Memory B cell (primary cell): Measurements from ENCODE around the gene TXK.
A peak's percentile ranks its signal among the peaks of the same experiment; 100 is the strongest.

Experiments used
- ATAC-seq: fragments of 150-1000 bp; cut with Tn5 transposase; 2 replicates; pipeline ENCODE4 v1.10.0; 2021; ENCODE audit warnings: low read depth, mild to moderate bottlenecking, moderate library complexity
- DNase-seq, 2 donors: peaks; one replicate each; pipeline ENCODE4 v3.0.0; 2022; ENCODE audit warnings: low spot score in 2 of 2
- H3K27ac Mint-ChIP-seq: one replicate; pipeline ENCODE4 v1.8.0; 2022; ENCODE audit warnings: mild to moderate bottlenecking, moderate library complexity, mixed read lengths
- H3K27me3 Mint-ChIP-seq: one replicate; pipeline ENCODE4 v1.8.0; 2022; ENCODE audit warnings: mixed read lengths
- H3K36me3 Mint-ChIP-seq: one replicate; pipeline ENCODE4 v1.8.0; 2022; ENCODE audit warnings: mild to moderate bottlenecking, mixed read lengths
- H3K4me1 Mint-ChIP-seq: one replicate; pipeline ENCODE4 v1.8.0; 2022; ENCODE audit warnings: mixed read lengths
- H3K4me3 Mint-ChIP-seq: one replicate; pipeline ENCODE4 v1.8.0; 2022; ENCODE audit warnings: mild to moderate bottlenecking, moderate library complexity, mixed read lengths
- H3K9me3 Mint-ChIP-seq: one replicate; pipeline ENCODE4 v1.8.0; 2022; ENCODE audit warnings: mixed read lengths

Gene TXK

DNA sequence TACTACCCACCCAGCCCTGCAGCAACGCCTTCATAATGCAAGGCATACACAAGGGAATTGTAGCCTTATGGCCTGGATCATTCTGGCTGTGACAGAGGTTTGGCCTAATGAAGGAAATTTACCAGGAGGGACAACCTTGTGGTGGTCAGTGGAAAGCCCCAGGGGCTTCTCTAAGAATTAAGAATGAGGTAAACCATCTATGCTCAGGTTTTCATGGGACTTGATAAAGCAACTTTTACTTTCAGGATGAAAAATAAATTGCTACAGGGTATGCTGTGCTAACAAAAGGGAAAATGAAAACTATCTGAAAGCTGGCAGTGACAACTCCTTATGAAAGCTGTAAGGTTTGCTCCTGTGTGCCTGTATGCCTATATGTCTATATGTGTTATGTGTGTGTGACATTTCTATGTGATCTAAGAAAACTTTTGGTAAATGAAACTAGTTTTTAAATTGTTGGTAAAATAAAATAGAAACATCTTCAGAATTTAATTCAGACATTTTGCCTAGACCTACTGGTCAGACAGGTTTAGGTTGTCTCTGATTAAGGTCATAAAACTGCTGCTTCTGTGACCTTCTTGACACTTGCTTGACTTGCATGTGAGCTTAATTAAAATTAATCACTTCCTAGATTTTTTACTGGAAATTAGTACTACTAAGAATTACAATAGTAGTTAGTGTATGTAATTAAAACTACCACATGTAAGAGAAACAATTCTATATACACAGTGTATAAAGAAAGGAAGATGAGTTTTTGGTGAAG, 19.9 kb upstream of the TXK start:
- Mint-ChIP-seq H3K36me3 (peaks cover 52% of the 10 kb centered on the region), H3K9me3 (peaks cover 11% of the 10 kb centered on the region), H3K27ac (no peak overlapping the region), H3K4me3 (no peak overlapping the region), H3K27me3 (no peaks in the 10 kb centered on the region), H3K4me1 (no peaks in the 10 kb centered on the region)
- no peak for ATAC-seq
- no peak for DNase-seq

DNA sequence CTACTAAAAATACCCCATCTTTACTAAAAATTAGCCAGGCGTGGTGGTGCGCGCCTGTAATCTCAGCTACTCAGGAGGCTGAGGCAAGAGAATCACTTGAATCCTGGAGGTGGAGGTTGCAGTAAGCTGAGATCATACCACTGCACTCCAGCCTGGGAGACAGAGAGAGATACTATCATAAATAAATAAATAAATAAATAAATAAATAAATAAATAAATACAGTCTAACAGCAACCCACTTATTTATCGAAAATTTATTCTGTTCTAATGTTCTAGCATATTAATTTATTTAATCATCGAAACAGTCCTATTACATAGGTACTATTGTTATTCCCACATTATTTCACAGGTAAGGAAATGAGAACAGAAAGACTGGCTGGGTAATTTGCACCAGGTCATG, 18.2 kb upstream of the TXK start:
- no peak for ATAC-seq

DNA sequence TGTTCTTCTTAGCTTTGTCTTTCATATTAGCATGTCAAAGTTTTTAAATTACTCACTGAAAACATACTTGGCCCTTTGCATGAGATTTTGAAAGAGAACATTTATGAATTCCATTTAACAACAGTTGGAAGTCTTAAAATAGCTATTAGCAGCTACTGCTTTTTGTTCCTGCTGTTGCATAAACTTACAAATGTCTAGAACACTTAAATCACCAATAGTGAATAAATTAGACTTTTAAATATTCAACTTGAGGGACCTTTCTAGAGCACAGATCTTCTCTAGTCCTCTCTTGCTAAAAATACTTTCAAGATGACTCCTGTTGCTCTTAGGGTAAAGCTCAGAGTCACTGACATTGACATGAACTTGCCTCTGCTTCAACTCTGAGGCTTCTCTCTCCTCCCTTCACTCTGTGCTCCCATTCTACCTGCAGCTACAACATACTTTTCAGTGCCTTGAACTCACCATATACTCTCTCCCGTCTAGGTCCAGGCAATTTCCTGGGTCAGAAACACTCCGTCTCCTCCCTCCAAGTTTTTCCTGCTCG, 15.8 kb upstream of the TXK start:
- H3K4me1 Mint-ChIP-seq, result no peaks in the 10 kb centered on the region
- DNase-seq (no peak), ATAC-seq (no peak)
- H3K27me3 Mint-ChIP-seq, result no peaks in the 10 kb centered on the region
- peaks cover 3% of the 10 kb centered on the region for H3K9me3 Mint-ChIP-seq
- H3K4me3 Mint-ChIP-seq, result no peak overlapping the region
- H3K27ac Mint-ChIP-seq, result no peak overlapping the region
- peaks cover 28% of the 10 kb centered on the region for H3K36me3 Mint-ChIP-seq

More for the DNA sequence above, 18.2 kb upstream of the TXK start:
- Mint-ChIP-seq H3K9me3 (peaks cover 6% of the 10 kb centered on the region), H3K27ac (no peak overlapping the region), H3K36me3 (peaks cover 46% of the 10 kb centered on the region), H3K4me1 (no peaks in the 10 kb centered on the region), H3K4me3 (no peak overlapping the region), H3K27me3 (no peaks in the 10 kb centered on the region)
- no peak for DNase-seq

- H3K27ac Mint-ChIP-seq, result no peak overlapping the region
- no peak for ATAC-seq
- H3K9me3 Mint-ChIP-seq, result no peaks in the 10 kb centered on the region
- H3K4me1 Mint-ChIP-seq, result no peaks in the 10 kb centered on the region
- H3K36me3 Mint-ChIP-seq, result peaks cover 20% of the 10 kb centered on the region
- H3K27me3 Mint-ChIP-seq, result no peaks in the 10 kb centered on the region
- no peak for DNase-seq
- H3K4me3 Mint-ChIP-seq, result no peak overlapping the region
These were observed 13.6 kb upstream of the TXK start for GRCh38 chr4:48147621-48148020.

- Mint-ChIP-seq H3K36me3 (peaks cover 11% of the 10 kb centered on the region), H3K4me1 (peaks cover 28% of the 10 kb centered on the region)
These were observed 7.0 kb upstream of the TXK start for GRCh38 chr4:48141048-48141447.

DNA sequence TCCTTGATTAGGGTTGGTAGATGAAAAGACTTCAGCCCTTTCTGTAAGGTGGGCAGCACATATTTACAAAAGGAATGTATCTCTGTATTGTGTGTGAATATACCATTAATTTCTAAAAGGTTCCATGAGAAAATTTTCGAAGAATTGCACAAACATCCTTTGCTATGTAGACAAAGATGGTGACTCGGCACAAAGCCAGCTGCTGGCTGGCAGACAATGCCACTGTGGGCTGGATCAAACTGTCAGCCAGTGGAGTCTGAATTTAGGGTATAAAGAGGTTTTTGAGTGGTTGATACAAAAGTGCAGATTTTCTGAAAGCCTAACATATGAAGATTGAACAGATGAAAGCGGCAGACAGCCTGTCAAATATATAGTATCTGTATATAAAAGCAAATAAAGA, 5.6 kb upstream of the TXK start:
- peaks cover 17% of the 10 kb centered on the region for H3K36me3 Mint-ChIP-seq
- DNase-seq, result no peak
- no peak overlapping the region for H3K27ac Mint-ChIP-seq
- H3K4me3 Mint-ChIP-seq, result no peak overlapping the region
- H3K9me3 Mint-ChIP-seq, result no peaks in the 10 kb centered on the region
- H3K27me3 Mint-ChIP-seq, result no peaks in the 10 kb centered on the region
- H3K4me1 Mint-ChIP-seq, result peaks cover 28% of the 10 kb centered on the region
- no peak for ATAC-seq

More at GRCh38 chr4:48141048-48141447, 7.0 kb upstream of the TXK start:
- H3K4me3 Mint-ChIP-seq, result no peak overlapping the region
- DNase-seq, result peak in 1 of 2 donors; percentile 9
- H3K9me3 Mint-ChIP-seq, result no peaks in the 10 kb centered on the region
- peak; percentile 59 for ATAC-seq
- H3K27ac Mint-ChIP-seq, result no peak overlapping the region
- no peaks in the 10 kb centered on the region for H3K27me3 Mint-ChIP-seq

DNA sequence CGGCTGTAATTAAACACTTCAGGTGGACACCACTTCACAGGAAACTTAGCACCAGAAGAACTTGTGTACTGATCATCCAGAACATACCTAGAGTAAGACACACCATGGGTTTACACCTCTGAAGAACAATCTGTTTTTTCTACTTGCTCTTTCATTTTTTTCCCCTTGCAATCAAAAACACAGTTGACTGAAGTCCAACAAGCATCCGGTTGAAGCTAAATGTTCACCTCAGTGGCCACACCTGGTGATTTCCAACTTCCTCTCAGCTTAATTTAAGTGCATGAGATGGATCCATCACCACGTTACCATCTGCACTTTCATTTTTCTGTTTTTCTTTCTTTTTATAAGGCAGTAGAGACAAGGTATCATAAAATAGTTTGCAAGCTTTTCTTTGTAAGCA, 4.9 kb upstream of the TXK start:
- Mint-ChIP-seq H3K4me3 (peak overlapping the region; percentile 22), H3K27me3 (no peaks in the 10 kb centered on the region), H3K27ac (peak overlapping the region; percentile 26), H3K36me3 (peaks cover 15% of the 10 kb centered on the region), H3K4me1 (peaks cover 28% of the 10 kb centered on the region), H3K9me3 (no peaks in the 10 kb centered on the region)
- DNase-seq, result peak in 1 of 2 donors; percentile 23
- ATAC-seq, result peak; percentile 95

GRCh38 chr4:48138511-48138910, 4.5 kb upstream of the TXK start:
- ATAC-seq (no peak), DNase-seq (no peak)
- peaks cover 28% of the 10 kb centered on the region for H3K4me1 Mint-ChIP-seq
- H3K36me3 Mint-ChIP-seq, result peaks cover 15% of the 10 kb centered on the region
- H3K9me3 Mint-ChIP-seq, result no peaks in the 10 kb centered on the region
- no peak overlapping the region for H3K4me3 Mint-ChIP-seq
- H3K27ac Mint-ChIP-seq, result peak overlapping the region; percentile 26
- no peaks in the 10 kb centered on the region for H3K27me3 Mint-ChIP-seq

GRCh38 chr4:48137846-48138245, 3.8 kb upstream of the TXK start:
- Mint-ChIP-seq H3K27ac (no peak overlapping the region), H3K4me1 (peaks cover 28% of the 10 kb centered on the region), H3K4me3 (no peak overlapping the region), H3K36me3 (peaks cover 12% of the 10 kb centered on the region), H3K9me3 (no peaks in the 10 kb centered on the region), H3K27me3 (no peaks in the 10 kb centered on the region)
- DNase-seq (no peak), ATAC-seq (no peak)

- H3K4me1 Mint-ChIP-seq, result peaks cover 7% of the 10 kb centered on the region
- no peaks in the 10 kb centered on the region for H3K27me3 Mint-ChIP-seq
- no peak overlapping the region for H3K27ac Mint-ChIP-seq
- no peaks in the 10 kb centered on the region for H3K9me3 Mint-ChIP-seq
- ATAC-seq (no peak), DNase-seq (no peak)
- H3K4me3 Mint-ChIP-seq, result no peak overlapping the region
- H3K36me3 Mint-ChIP-seq, result peaks cover 12% of the 10 kb centered on the region
These were observed 381 bp downstream of the TXK start for GRCh38 chr4:48133669-48134068.

DNA sequence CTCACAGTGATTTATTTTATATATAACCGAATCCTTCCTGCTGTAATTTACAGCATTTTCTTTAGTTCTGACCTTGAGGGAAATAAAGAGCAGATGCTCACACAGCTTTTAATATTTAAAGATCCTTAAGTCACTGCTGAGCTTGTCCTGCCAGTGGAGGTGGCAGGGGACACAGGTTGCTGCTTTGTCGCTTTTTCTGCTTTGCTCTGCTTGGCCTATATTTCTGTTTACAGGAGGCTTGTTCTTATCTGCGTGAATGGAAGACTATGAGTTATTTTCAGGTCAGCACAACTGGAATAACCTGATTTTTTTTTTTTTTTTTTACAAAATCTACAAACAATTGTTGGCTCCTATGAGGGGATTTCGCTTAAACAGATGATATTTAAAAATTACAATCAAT, 2.3 kb downstream of the TXK start:
- H3K27me3 Mint-ChIP-seq, result no peaks in the 10 kb centered on the region
- H3K36me3 Mint-ChIP-seq, result peaks cover 8% of the 10 kb centered on the region
- peaks cover 6% of the 10 kb centered on the region for H3K4me1 Mint-ChIP-seq
- no peak for ATAC-seq
- no peaks in the 10 kb centered on the region for H3K9me3 Mint-ChIP-seq
- no peak for DNase-seq
- no peak overlapping the region for H3K4me3 Mint-ChIP-seq
- H3K27ac Mint-ChIP-seq, result no peak overlapping the region

GRCh38 chr4:48130100-48130499, 4.0 kb downstream of the TXK start:
- no peak for DNase-seq
- peaks cover 3% of the 10 kb centered on the region for H3K36me3 Mint-ChIP-seq
- no peaks in the 10 kb centered on the region for H3K27me3 Mint-ChIP-seq
- ATAC-seq, result no peak
- H3K4me1 Mint-ChIP-seq, result peaks cover 6% of the 10 kb centered on the region
- no peaks in the 10 kb centered on the region for H3K9me3 Mint-ChIP-seq
- no peak overlapping the region for H3K4me3 Mint-ChIP-seq
- H3K27ac Mint-ChIP-seq, result no peak overlapping the region

- H3K36me3 Mint-ChIP-seq, result no peaks in the 10 kb centered on the region
- DNase-seq (no peak), ATAC-seq (no peak)
- no peaks in the 10 kb centered on the region for H3K27me3 Mint-ChIP-seq
- no peaks in the 10 kb centered on the region for H3K9me3 Mint-ChIP-seq
- H3K27ac Mint-ChIP-seq, result no peak overlapping the region
- H3K4me1 Mint-ChIP-seq, result peaks cover 6% of the 10 kb centered on the region
- H3K4me3 Mint-ChIP-seq, result no peak overlapping the region
These were observed 4.6 kb downstream of the TXK start for GRCh38 chr4:48129307-48130014.

DNA sequence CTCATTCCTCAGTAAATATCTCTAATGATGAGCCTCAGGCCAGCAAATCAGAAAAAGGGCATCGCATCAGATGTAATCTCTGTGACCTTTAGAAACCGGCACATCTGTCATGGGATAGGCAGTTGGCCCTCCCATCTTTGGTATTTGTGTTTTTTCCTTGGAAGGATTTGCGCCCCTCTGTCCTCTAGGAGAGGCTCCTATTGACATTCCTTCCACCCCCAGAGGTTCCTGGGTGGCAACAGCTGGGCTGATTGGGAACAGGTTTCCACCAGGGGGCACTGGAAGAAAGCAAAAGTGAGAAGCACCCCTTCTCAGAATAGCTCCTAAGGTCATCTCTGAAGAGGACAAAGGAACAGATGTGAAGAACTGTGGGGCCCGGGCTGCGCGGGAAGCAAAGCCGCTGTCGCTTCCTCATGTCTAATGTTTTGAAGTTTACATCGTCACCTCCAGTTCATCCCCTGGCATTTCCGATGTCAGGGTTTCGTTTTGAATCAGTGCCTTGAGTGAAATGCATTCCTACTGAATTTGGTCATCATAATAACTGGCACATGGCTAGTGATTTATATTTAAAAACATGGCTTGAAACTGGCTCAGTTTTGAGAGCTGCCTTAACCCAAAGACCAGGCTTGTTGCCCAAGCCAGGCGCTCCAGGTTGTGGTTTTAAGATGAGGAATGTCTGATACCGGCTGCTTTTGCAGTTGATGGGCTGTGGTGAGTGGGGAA, 6.2 kb downstream of the TXK start:
- no peaks in the 10 kb centered on the region for H3K27me3 Mint-ChIP-seq
- H3K4me1 Mint-ChIP-seq, result peaks cover 6% of the 10 kb centered on the region
- H3K36me3 Mint-ChIP-seq, result no peaks in the 10 kb centered on the region
- no peaks in the 10 kb centered on the region for H3K9me3 Mint-ChIP-seq
- DNase-seq, result peak; percentile 24 to 30
- peak overlapping the region; percentile 33 for H3K4me3 Mint-ChIP-seq
- peak; percentile 69 for ATAC-seq
- no peak overlapping the region for H3K27ac Mint-ChIP-seq
